ENCODE results near the gene TRHDE. TPM values are rescaled to one million over a fixed set of nuclear protein-coding genes. Genes with fewer than 3 reads are reported as not detected.

The TRHDE gene
- total RNA-seq, 1 experiment from 2014 or later, result 43.7 TPM

- TF ChIP-seq, protein P1, sequence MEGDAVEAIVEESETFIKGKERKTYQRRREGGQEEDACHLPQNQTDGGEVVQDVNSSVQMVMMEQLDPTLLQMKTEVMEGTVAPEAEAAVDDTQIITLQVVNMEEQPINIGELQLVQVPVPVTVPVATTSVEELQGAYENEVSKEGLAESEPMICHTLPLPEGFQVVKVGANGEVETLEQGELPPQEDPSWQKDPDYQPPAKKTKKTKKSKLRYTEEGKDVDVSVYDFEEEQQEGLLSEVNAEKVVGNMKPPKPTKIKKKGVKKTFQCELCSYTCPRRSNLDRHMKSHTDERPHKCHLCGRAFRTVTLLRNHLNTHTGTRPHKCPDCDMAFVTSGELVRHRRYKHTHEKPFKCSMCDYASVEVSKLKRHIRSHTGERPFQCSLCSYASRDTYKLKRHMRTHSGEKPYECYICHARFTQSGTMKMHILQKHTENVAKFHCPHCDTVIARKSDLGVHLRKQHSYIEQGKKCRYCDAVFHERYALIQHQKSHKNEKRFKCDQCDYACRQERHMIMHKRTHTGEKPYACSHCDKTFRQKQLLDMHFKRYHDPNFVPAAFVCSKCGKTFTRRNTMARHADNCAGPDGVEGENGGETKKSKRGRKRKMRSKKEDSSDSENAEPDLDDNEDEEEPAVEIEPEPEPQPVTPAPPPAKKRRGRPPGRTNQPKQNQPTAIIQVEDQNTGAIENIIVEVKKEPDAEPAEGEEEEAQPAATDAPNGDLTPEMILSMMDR (IDR thresholded peaks at IDR 0.05; ENCODE audit: unreplicated experiment), result no peak
- CTCF ChIA-PET, result interaction anchor here (0.6 kb wide), 1 partner anchor 136 kb away, joined by 3 read pairs; no protein-coding TSS in a partner anchor
- Mint-ChIP-seq H3K27ac (ENCODE audit: unreplicated experiment) (no peak overlapping the region), H3K27me3 (ENCODE audit: unreplicated experiment) (no peaks in the 10 kb centered on the region), H3K9me3 (ENCODE audit: low read depth, unreplicated experiment) (no peaks in the 10 kb centered on the region), H3K4me1 (ENCODE audit: low read depth, unreplicated experiment) (no peaks in the 10 kb centered on the region), H3K4me3 (ENCODE audit: low read depth, unreplicated experiment) (no peak overlapping the region), H3K36me3 (ENCODE audit: insufficient read depth, unreplicated experiment) (no peaks in the 10 kb centered on the region)
- no TSS peak for BruUV-seq (replicated peaks)
- no peak for DNase-seq
- intact Hi-C loops (cut with micrococcal nuclease; ENCODE audit: unreplicated experiment), result no loop called here
Observed at GRCh38 chr12:72549184-72549583, 277.0 kb downstream of the TRHDE start.

DNA sequence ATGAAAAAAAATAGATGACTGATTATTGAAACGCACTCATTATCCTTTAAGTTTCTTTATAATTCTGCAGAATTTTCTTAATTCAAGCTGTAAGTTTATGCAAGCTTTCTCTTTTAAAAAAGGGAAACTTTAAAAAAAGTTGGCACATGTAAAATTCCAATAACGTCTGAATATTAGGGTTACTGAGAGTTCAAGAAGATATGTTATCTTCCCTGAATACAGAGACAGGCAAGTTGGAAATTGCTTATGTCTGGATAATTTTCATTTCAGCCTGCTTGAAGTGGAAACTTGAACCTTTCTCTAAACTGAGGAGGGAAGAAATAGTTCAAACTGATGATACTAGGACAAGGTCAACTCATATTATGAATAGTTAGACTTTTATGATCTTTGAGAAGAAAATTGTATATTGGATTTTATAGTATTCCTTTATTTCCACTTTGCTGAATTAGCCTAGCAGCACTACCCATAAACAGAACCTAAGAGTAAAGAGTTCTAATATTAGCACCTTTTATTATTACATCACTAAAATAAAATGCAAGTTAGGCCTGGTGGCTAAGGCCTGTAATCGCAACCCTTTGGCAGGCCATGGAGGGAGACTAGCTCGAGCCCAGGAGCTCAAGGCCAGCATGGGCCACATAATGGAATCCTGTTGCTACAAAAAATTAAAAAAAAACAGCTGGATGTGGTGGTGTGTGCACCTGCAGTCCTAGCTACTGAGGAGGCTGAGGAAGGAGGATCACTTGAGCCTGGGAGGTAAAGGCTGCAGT, 288.0 kb downstream of the TRHDE start:
- Mint-ChIP-seq H3K9me3 (ENCODE audit: low read depth, unreplicated experiment) (no peaks in the 10 kb centered on the region), H3K4me1 (ENCODE audit: low read depth, unreplicated experiment) (no peaks in the 10 kb centered on the region), H3K27ac (ENCODE audit: unreplicated experiment) (no peak overlapping the region), H3K36me3 (ENCODE audit: insufficient read depth, unreplicated experiment) (no peaks in the 10 kb centered on the region), H3K4me3 (ENCODE audit: low read depth, unreplicated experiment) (no peak overlapping the region), H3K27me3 (ENCODE audit: unreplicated experiment) (no peaks in the 10 kb centered on the region)
- CTCF ChIA-PET, result no interaction called here
- DNase-seq, result no peak
- no TSS peak for BruUV-seq (replicated peaks)
- intact Hi-C loops (cut with micrococcal nuclease; ENCODE audit: unreplicated experiment), result no loop called here
- TF ChIP-seq, protein P1 (IDR thresholded peaks at IDR 0.05; ENCODE audit: unreplicated experiment), result no peak

- DNase-seq, result no peak
- Mint-ChIP-seq H3K4me1 (ENCODE audit: low read depth, unreplicated experiment) (no peaks in the 10 kb centered on the region), H3K36me3 (ENCODE audit: insufficient read depth, unreplicated experiment) (no peaks in the 10 kb centered on the region), H3K27me3 (ENCODE audit: unreplicated experiment) (no peaks in the 10 kb centered on the region), H3K9me3 (ENCODE audit: low read depth, unreplicated experiment) (no peaks in the 10 kb centered on the region), H3K4me3 (ENCODE audit: low read depth, unreplicated experiment) (no peak overlapping the region), H3K27ac (ENCODE audit: unreplicated experiment) (no peak overlapping the region)
- no TSS peak for BruUV-seq (replicated peaks)
- CTCF ChIA-PET, result interaction anchor here (0.7 kb wide), 1 partner anchor 293 kb away, joined by 6 read pairs; no protein-coding TSS in a partner anchor
- TF ChIP-seq, protein P1 (IDR thresholded peaks at IDR 0.05; ENCODE audit: unreplicated experiment), result peak; percentile 25
- intact Hi-C loops (cut with micrococcal nuclease; ENCODE audit: unreplicated experiment), result no loop called here
Observed at GRCh38 chr12:72570601-72571000, 298.4 kb downstream of the TRHDE start.

DNA sequence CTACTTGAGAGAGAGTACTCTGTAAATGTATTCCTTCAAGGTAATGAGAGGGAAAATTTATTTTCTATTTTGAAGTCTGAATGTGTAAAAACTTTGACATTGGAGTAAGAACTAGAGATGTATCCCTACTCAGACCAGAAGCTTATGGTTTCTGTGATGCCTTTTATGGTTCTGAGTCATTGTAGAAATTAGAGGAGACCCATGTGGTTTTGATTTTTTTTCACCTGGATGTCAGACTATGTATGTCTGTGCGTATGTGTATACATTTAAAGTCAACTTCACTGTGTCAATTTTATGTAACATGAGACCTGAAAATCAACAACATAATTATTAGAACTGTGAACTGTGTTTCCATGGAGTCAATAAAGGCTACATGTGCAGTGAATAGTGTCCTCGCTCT, 302.0 kb downstream of the TRHDE start:
- CTCF ChIA-PET, result no interaction called here
- DNase-seq, result no peak
- H3K27ac Mint-ChIP-seq (ENCODE audit: unreplicated experiment), result no peak overlapping the region
- BruUV-seq (replicated peaks), result no TSS peak
- TF ChIP-seq, protein P1 (IDR thresholded peaks at IDR 0.05; ENCODE audit: unreplicated experiment), result no peak
- H3K9me3 Mint-ChIP-seq (ENCODE audit: low read depth, unreplicated experiment), result no peaks in the 10 kb centered on the region
- no peak overlapping the region for H3K4me3 Mint-ChIP-seq (ENCODE audit: low read depth, unreplicated experiment)
- H3K4me1 Mint-ChIP-seq (ENCODE audit: low read depth, unreplicated experiment), result no peaks in the 10 kb centered on the region
- no peaks in the 10 kb centered on the region for H3K36me3 Mint-ChIP-seq (ENCODE audit: insufficient read depth, unreplicated experiment)
- intact Hi-C loops (cut with micrococcal nuclease; ENCODE audit: unreplicated experiment), result no loop called here
- no peaks in the 10 kb centered on the region for H3K27me3 Mint-ChIP-seq (ENCODE audit: unreplicated experiment)

Measured in Calu3 (cell line).